K562 (cell line): ENCODE measurements around the gene CD74.

Experiments
- CBFB ChIP-seq: sonication (generic); formaldehyde crosslinking; IDR thresholded peaks from 2 replicates; pipeline ENCODE4 v1.4.0; 2020; ENCODE audit warnings: mild to moderate bottlenecking, missing genetic modification reagents
- CTCF ChIP-seq, 3 experiments: IDR thresholded peaks in 2 of 3; conservative IDR thresholded peaks in 1 of 3; 2 replicates each; pipeline ENCODE4 v1.5.1; 2011 to 2012; ENCODE audit warnings: low read length in 3 of 3, mild to moderate bottlenecking in 3 of 3, control low read depth in 2 of 3, improper control_type of control experiment in 1 of 3, inconsistent platforms in 1 of 3, low read depth in 1 of 3, mixed read lengths in 1 of 3, moderate library complexity in 1 of 3; ENCODE audit not compliant: insufficient read depth in 2 of 3
- ETV1 ChIP-seq: fragments of 450-650 bp; conservative IDR thresholded peaks from 2 replicates; pipeline ENCODE4 v1.6.1; 2016; ENCODE audit warnings: missing genetic modification characterization, control low read depth, low read depth, missing compliant biosample characterization
- MIER1 ChIP-seq: fragments of 450-650 bp; IDR thresholded peaks from 2 replicates; pipeline ENCODE4 v1.6.1; 2016; ENCODE audit warnings: antibody characterized with exemption, mild to moderate bottlenecking, low read depth
- SP1 ChIP-seq: sonication (generic); formaldehyde crosslinking; IDR thresholded peaks from 2 replicates; pipeline ENCODE4 v1.8.1; 2022; ENCODE audit warnings: mild to moderate bottlenecking, missing genetic modification reagents

- TF ChIP-seq CBFB (CRISPR knock-in tag) (no peak), MIER1 (no peak), CTCF (IDR thresholded peaks at IDR 0.05 in 2 of 3, conservative IDR thresholded peaks at IDR 0.05 in 1 of 3; ENCODE audit: insufficient read depth in 2 of 3, low read depth in 1 of 3, low read length in 3 of 3) (no peak), SP1 (CRISPR knock-in tag) (no peak), ETV1 (tag) (no peak)
Observed at GRCh38 chr5:150457562-150458240, 45.0 kb upstream of the CD74 start.
